CD4-positive, alpha-beta T cell treated with Interleukin-17A for 1 hour (primary cell): ENCODE data around the gene CDX1.
A peak's percentile ranks its signal among the peaks of the same experiment; 100 is the strongest.

ENCODE experiments used
- DNase-seq: peaks from one replicate; pipeline ENCODE4 v3.0.0-alpha.2; 2020

CDX1 gene

DNA sequence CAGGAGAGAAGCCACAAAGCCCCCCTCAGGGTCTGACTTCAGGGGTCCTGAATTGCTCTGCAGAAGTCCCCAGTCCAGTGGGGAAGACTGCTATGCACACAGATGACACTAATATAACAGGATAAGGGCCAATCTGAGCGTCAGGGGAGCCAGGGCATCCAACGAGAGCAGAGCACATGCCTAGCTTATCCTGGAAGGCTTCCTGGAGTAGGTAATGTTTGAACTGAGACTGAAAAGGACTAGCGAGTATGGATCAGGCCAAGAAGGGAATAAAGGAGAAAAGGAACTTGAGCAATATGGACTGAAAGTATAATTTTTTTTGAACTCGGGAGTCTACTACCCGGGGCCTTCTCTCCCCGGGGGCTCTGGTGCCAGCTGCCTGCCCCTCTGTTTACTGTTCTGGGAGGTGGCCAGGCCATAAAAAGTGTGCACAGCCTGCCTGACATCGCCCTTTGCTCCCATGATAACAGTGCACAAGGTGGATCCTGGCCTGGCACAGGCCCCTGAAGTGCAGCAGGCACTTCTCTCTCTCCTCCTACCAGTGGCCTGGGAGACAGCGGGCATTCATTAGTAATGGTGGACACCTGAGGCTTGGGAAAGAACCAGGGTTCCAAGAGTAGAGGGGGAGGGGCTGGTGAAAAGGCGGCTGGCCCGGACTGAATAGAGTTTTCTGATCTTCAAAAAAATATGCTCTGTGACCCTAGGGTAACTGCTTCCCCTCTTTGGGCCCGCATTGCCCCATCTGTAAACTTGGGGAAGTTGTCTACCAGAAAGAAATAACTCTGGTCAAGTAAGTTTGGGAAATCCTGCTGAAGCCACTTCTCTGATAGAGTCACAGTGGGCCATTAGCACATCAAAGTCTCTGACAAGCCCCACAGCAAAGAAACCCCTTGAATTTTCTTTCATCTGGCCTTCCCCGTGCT is 18.7 kb downstream of the CDX1 start:
- no peak for DNase-seq

DNA sequence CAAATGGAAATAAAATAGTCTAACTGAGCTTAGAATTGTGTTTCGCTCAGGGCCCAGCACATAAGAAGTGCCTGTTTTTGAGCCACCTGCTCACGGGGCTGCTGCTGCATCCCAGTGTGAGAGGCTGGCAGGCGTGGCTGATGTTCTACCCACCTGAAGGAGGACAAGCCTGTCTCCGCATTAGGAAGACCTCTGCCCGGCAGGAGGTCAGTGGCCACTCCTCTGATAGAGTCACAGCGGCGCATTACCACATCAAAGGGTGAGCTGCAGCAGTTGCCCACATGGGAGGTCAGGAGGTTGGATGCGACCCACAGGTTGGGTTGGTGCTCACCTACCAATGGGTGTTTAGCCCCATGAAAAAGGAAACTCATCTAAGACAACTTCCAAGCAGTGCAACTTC is 19.6 kb downstream of the CDX1 start:
- no peak for DNase-seq

DNA sequence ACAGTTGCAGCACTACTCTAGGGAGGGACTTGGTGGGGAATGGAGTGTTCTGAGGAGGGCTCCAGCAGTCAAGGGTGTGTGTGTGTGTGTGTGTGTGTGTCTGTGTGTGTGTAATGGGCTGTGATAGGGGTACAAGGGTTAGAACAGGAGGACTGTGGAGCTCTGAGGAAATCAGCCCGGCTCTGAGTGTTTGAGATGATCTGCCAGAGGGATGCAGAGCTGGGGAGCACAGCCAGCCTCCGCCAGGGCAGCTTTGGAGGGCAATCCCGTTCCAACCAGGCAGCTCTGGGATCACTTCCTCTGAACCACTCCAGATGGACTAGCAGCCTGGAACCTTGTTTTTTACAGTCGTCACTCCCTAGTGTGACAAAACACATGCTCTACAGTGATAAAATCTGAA is 20.3 kb downstream of the CDX1 start:
- DNase-seq = no peak

DNA sequence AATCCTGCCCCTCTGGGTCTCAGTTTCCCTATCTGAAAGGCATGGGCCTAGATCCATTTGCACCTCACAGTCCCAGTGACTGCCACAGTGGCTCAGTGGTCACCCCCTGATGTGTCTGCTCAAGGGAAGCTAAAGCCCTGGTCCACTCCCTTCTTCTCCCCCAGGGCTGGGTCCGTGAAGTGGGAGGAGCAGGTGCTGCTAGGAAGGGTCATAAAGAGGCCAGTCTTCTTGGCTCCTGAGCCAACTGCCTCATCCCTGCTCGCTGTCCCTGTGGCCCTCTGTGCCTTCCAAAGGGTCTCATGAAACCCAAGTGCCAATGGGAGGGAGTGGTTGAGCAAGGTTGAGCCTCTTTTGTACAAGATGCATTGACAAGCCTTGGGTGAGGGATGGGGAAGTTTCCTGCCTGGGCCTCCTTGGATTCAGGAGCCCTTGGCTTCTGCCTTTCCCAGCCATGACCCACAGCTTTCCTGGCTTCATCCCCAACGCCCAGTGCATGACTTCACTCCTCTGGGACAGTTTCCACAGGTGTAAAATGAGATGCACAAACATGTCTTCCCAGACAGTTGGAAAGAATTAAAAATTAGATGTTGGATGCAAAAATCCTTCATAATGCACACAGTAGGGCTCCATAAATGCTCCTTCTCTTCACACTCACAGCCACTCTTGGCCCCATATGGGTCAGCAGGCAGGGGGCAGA is 21.7 kb downstream of the CDX1 start:
- no peak for DNase-seq

DNA sequence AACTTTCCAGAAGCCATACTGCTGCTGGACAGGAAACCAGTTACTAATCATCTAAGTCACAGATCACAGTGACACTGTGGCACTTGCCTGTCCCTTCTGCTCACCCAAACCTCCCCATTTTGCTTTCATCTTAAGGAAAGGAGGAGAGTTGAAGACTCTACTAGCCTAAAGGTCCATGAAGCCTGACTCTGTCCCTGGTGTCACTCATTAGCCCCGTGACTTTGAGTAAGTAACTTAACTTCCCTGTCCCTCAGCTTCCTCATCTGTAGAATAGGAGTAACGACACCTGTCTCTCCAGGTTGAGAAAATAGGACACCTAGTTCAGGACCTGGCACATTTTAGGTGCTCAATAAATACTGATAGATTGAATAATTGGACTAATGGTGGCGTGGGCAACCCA is 22.7 kb downstream of the CDX1 start:
- DNase-seq = no peak

DNA sequence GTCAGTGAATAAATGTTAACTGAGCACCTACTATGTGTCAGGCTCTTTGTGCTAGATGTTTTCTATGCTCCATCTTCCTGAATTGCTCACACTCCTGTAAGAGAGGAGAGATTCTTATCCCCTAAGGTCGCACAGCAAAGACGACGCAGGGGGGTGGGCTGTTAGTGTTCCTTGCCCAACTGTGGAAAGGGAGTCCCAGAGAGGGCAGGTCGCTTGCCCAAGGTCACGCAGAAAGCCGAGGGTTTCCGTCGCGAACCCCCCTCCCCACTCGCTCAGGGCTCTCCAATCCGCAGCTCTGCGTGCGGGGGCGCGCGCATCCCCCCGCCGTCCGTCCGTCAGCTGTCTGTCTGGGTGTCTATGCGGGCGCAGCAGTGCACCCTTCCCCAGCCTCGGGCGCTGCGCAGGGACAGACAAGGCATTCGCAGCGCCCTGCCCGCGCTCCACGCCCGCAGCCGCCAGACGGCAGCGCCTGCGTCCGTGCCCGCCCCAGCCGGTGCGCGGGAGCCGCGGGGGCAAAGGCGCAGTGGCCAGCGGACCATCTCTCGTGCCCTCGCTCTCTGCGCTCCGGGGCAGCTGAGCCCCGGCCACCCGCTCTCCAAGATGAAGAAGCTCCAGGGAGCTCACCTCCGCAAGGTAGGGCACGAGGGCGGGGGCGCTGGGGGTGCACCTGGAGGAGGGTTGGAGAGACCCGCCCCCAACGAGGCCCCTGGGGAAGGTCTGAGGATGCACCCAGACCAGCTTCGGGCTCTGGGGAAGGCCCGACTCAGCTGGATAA is 23.3 kb downstream of the CDX1 start, which contains the start of gene SLC6A7:
Gene SLC6A7, plus strand, starts transcription at position 335 of the 775 bp plus-strand sequence. Its CDS starts 266 bp downstream, at position 601.
- no peak for DNase-seq

DNA sequence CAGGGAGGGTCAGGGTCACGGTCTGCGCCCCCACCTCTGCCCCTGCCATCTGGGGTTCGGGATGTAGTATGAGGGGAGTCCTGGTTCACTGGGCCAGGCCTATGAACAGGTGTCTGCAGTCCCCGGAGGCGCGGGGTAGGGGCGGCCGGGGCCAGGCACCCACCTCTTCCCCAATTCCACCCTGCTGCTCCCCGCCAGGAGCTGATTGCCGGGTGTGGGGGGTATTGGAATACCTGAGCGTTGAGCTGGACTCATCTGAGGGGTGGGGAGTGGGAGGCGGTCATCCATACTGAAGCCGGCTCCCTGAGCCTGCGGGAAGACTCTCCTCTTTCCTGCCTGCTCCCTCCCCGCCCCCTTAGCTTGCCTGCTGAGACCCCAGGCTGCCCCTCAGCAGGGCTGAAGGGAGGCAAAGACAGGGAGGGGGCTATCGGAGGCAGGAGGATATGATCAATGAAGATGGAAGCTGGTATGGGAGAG is 24.0 kb downstream of the CDX1 start:
- no peak for DNase-seq

DNA sequence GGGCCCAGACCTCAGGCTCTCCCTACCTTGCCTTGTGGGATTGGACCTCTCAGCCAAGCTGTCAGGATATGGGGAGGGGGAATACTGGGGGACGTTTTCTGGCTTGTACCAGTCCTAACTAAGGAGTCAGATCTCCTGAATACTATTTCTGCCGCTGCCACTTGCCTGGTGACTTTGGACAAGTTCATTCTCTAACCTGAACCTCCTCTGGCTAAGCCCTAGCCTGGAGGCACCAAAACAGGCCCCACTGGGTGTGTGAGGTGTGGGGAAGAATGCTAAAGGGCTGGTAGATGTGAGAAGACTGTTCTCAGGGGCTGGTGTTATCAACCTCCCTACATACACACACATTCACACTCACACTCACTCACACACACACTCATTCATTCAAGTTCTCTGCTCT is 24.4 kb downstream of the CDX1 start:
- DNase-seq = no peak

DNA sequence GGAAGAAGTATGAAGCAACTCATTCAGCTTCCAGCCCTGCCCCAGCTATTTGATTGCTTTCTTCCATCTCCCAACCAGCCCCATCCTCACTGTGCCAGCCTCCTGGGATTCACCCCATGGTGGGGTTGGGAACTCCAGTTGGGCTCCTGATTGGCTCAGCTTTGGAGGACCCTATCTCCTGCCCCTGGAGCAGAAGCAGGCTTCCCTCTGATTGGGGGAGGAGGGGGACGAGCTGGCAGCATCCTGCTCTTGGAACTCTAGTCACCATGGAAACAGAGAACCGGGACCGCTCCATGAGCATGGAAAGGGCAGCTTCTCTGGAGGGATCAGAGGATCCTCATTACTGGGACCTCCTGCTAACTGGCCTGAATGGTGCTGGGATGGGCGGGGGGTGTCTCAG is 25.9 kb downstream of the CDX1 start:
- no peak for DNase-seq

DNA sequence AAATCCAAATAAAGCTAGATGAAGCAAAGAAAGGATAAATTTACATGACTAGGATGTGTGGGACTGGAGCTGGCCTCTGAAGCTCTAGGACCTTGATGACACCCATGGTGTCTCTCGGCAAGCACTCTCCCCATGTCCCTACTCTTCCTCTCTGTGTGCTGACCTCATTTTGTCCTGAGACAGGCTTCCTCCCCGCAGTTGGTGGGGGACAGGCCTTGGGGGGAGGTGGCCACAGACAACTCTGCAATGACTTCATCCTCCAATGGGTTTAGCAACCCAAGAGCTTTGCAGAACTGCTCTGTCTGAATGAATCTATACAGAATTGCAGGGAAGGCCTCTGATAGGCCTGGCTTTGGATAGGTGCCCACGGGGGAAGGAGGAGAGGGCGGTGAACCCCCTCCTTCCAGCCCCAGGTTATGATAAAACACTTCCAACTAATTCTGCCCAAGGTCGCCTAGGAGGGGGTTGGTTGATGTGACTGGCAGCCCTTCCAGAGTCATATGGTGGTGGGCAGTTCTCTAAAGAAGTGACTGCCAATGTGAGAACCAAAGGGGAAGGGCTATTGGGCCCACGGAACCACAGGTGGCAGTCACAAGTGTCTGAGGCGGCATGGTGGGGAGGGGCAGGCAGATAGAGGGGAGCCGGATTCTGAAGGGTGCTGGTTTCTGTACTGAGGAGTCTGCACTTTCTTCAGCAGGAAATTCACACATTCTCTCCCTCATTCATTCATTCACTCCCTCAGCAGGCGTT is 29.3 kb downstream of the CDX1 start:
- no peak for DNase-seq

DNA sequence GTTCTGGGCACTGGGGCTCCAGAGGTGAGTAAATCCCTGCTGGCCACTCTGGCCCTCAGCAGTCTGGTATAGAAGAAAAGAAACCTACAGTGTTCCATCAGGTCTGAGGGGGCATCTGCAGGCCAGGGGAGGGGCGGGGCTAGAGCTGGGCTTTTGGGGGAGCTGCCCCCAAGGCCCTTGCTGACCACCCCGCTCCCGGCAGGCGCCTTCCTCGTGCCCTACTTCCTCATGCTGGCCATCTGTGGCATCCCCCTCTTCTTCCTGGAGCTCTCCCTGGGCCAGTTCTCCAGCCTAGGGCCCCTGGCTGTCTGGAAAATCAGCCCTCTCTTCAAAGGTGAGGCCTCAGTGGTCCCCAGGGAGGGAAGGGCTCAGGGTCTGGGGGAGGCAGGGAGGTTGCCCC is 29.9 kb downstream of the CDX1 start:
- no peak for DNase-seq

DNA sequence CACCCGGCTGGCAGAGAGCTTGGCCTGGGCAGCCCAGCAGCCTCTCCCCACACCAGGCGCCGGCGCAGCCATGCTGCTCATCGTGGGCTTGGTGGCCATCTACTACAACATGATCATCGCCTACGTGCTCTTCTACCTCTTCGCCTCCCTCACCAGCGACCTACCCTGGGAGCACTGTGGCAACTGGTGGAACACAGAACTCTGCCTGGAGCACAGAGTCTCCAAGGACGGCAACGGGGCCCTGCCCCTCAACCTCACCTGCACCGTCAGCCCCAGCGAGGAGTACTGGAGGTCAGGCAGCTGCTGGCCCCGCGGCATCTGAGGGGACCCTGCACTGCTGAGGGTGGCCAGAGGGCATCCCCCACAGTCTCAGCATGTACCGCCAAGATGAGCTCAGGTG is 30.4 kb downstream of the CDX1 start:
- DNase-seq = no peak

DNA sequence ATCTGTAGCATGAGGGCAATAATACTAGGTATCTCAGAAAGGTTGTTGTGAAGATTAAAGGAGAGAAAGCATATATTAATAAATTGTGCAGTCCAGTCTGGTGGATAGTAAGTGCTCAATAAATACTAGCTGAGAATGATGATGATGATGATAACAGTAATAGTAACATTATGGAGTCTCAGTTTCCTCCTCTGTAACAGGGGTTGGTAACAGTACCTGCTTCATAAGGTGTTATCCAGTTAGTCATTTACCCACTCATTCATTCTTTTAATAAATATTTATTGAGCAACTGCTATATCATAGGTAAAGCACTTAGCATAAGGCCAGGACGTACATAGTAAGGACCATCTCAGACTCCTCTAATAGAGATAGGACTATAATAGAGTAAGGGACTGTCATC is 30.9 kb downstream of the CDX1 start:
- no peak for DNase-seq

DNA sequence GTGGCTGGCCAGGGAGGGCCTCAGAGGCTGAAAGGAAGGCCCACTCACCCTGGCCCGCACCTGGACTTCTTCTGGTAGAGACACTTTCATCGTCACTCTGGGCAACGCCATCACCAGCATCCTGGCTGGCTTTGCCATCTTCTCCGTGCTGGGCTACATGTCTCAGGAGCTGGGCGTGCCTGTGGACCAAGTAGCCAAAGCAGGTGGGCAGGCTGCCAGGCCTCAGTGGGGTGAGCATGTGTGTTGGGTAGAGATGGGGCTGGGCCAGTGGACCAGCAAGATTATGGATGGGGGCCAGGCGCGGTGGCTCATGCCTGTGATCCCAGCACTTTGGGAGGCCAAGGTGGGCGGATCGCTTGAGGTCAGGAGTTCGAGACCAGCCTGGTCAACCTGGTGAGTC is 35.9 kb downstream of the CDX1 start:
- DNase-seq = no peak

DNA sequence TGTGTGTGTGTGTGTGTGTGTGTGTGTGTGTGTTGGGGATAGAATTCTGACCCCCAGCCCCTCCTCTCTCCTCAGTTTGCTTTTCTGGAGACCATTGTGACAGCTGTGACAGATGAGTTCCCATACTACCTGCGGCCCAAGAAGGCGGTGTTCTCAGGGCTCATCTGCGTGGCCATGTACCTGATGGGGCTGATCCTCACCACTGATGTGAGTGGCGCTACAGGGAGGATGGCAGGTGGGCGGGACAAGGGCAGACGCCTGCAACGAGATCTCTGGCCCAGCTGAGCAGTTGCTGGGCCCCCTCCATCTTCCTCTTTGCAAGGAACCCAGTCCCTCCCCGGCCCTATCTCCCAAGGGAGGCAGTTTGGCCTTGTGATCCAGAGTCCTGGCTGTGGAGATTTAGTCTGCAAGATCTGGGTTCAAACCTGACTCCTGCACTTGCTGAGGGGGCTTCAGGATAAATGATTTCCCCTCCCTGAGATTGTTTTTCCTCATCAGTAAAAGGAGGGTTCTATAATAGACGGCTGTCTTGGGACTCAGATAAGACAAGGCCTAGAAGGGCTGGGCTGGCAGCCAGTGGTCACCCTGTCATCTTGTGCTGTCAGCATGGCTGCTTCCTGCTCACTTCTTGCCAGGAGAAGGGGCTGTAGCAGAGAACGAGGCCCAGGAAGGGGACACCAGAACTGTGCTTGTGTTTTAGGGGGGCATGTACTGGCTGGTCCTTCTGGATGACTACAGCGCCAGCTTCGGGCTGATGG is 37.4 kb downstream of the CDX1 start:
- DNase-seq = no peak

DNA sequence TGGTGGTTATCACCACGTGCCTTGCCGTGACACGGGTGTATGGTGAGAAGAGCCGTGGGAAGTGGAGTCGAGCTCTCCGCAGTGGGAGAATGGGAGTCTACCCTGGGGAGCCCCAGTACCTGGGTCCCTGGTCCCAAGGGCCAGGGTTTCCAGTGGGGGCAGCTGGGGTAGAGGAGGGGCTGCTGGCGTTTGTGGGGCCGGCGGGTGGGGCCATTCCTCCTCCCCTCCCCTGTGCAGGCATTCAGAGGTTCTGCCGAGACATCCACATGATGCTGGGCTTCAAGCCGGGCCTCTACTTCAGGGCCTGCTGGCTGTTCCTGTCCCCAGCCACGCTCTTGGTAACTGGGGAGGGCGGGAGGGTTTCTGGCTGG is 38.0 kb downstream of the CDX1 start:
- no peak for DNase-seq

DNA sequence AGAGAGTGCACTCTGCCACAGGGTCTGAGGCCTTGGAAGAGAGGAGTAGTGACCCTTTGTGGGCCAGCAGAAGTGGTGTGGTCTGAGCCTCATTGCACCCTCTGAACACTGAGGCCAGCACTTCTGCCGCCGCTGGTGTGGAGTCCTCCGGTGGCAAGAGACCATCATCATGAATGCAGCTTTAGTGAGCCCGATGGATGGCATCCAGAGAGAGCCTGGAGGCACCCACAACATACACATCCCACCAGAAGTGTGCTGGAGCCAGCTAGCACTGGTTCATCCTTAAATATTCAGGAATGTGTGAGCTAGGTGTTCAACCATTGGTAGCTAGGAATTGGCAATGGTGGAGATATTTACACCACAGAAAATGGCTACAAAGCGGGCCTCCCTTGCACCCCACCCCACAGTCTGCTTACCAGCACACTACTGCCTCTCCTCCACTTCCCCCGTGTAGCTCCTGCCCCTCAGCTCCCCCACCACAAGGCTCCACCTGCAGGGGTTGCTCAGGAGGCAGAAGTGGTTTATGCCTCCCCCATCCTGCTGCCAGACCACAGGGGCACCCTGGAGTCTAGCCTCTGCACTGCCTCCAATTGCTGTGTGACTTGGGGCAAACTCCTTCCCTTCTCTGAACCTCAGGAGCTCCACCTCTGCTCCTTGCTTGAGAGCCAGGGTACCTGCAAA is 39.7 kb downstream of the CDX1 start:
- no peak for DNase-seq

DNA sequence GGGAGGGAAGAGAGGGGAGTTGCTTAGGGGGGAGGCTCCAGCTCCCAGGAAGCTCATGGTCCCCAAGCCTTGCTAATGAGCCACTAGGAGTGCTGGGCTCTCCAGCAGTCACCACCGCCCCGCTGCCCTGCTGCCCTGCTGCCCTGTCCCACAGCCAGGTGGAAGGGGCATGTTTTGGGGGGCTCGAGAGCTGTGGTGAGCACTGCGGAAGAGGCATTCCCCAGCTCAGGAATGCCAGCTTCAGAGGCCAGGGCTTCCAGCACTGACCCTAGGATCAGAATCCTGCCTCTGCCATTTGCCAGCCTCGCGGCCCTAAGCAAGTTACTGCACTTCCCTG is 40.2 kb downstream of the CDX1 start:
- no peak for DNase-seq

DNA sequence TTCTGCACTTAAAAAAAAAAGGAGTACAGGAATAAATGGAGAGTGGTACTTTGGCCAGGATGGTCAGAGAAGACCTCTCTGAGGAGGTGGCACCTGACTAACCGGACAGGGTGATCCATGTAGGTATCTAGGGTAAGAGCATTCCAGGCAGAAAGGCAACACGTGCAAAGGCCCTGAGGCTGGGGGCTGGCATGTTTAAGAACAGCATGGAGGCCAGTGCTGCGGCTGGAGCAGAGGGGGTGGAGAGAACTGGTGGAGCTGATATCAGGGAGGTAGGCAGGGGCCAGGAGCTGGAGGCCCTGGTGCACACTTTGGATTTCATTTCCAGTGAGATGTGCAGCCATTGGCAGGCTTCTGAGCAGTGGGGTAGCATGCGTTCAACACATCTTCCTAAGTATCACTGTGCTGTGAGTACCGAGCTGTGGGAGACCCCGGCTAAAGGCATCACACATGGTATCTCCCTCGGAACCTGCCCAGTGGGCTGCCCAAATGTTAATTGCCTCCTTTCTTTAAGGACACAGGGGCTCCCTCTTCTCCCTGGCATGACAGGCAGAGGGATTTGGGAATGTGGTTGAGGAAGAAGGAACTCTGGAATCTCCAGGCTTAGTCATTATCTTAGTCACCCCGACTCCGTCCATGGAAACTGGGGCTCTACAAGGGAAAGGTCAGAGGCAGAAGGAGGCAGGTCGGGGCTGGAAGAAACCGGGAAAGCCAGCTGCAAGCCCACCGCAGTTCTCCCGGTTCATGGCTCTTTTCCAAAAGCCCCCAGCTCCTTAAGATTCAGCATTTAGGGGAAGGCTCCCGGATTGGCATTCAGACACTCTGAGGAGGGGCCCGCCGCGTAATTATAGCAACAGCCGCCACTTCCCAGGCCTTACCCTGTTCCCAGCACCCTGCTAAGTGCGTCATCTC is 41.9 kb downstream of the CDX1 start:
- no peak for DNase-seq

DNA sequence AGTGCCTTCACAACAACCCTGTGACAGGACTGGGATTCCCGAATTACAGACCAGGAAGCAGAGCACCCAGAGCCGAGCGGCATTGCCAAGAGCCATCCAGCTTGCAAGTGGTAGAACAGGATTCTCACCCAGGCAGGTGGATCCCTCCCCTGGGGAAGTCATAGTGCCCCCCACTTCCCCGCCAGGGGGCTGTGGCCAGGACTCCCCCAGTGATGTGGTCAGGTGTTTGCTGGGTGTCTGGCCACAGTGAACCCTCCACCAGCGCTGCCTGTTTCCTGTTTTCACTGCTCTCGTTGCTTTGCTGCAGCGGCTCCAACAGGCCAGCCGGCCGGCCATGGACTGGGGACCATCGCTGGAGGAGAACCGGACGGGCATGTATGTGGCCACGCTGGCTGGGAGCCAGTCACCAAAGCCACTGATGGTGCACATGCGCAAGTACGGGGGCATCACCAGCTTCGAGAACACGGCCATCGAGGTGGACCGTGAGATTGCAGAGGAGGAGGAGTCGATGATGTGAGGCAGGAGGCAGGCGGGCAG is 42.6 kb downstream of the CDX1 start:
- DNase-seq = peak; percentile 35
